Measurements from ENCODE around the gene FGFBP2. TPM values are rescaled to one million over a fixed set of nuclear protein-coding genes. Genes with fewer than 3 reads are reported as not detected.

FGFBP2 gene
- total and polyA plus RNA-seq, 5 donors from 2014 or later = 0.39 to 1.1 (median 0.73) TPM; not detected in 1

DNA sequence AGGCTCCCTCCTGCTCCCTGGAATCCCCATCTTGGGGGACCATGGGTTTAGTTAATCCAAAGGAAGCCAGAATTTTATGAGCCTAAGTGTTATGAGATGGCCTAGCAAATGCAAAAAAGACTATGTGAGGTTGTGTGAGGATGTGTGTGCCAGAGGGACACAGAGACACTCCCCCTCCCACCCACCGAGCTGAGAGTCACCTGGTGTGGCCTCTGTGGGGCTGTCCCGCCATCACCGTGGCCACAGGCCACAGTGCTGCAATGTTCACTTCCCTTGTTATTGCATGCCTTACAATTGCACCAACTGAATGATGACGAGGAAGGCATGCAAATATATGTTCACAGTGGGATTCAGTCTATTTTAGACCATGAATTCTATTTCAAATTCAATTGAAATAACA lies 601 bp upstream of the FGFBP2 start:
- Mint-ChIP-seq H3K9me3 (peaks cover 0 to 5% (median 0%) of the 10 kb centered on the region in 7 donors), H3K4me1 (peaks cover 0 to 6% (median 0%) of the 10 kb centered on the region in 4 donors), H3K36me3 (peaks cover 7% of the 10 kb centered on the region), H3K4me3 (no peak overlapping the region), H3K27me3 (peaks cover 8% of the 10 kb centered on the region), H3K27ac (no peak overlapping the region)
- Histone ChIP-seq H3K4me1 (ENCODE audit: control insufficient read depth, insufficient read depth, low read length, poor library complexity, severe bottlenecking) (no peaks in the 10 kb centered on the region), H3K27me3 (ENCODE audit: control insufficient read depth, insufficient read depth, low read length) (no peaks in the 10 kb centered on the region), H3K27ac (ENCODE audit: insufficient read depth, low read length, poor library complexity, severe bottlenecking) (no peak overlapping the region), H3K4me3 (ENCODE audit: low read depth, low read length) (no peak overlapping the region), H3K9me3 (ENCODE audit: control insufficient read depth in 2 of 2, low read length in 2 of 2) (no peaks in the 10 kb centered on the region), H3K36me3 (ENCODE audit: control insufficient read depth, insufficient read depth, low read length) (no peaks in the 10 kb centered on the region)
- ATAC-seq (ENCODE audit: low read depth in 2 of 2) = peak; percentile 49 to 50
- DNase-seq = peak in 1 of 3 donors; percentile 4

DNA sequence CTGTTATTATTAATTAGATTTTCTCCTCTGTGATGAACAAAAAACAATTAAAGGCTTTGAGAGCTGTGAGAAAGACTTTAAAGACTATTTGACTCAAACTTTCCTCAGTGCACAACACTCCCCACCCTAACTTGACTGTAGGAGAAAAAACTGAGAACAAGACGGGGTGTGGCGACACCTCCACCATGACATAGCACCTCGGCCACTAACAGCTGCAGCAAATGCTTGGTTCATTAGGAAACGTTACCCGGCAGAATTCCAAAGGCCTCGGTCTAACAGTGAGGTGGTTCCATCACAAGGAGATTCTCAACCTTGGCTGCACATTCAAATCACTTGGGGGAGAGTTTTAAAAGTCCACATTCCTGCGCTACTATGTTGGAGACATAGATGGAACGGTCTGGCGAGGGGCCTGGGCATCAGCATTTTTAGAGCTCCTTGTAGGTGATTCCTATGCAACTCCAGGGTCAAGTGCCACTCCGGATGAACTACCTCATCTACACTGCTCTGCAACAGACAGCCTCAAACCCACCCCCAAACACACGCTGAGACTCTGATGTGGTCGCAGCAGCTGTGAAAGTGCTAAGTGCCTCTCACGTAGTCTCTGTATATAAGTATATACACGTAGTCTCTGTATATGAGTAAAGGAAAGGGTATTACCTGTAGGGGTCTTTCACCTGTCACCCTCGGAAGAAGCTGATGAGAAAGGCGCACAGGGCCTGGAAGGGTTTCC lies 1.0 kb downstream of the FGFBP2 start:
- Histone ChIP-seq H3K4me1 (ENCODE audit: control insufficient read depth, insufficient read depth, low read length, poor library complexity, severe bottlenecking) (no peaks in the 10 kb centered on the region), H3K4me3 (ENCODE audit: low read depth, low read length) (no peak overlapping the region), H3K36me3 (ENCODE audit: control insufficient read depth, insufficient read depth, low read length) (no peaks in the 10 kb centered on the region), H3K27ac (ENCODE audit: insufficient read depth, low read length, poor library complexity, severe bottlenecking) (no peak overlapping the region), H3K9me3 (ENCODE audit: control insufficient read depth in 2 of 2, low read length in 2 of 2) (no peaks in the 10 kb centered on the region), H3K27me3 (ENCODE audit: control insufficient read depth, insufficient read depth, low read length) (no peaks in the 10 kb centered on the region)
- ATAC-seq (ENCODE audit: low read depth in 2 of 2) (no peak), DNase-seq (no peak)
- Mint-ChIP-seq H3K36me3 (peaks cover 5% of the 10 kb centered on the region), H3K9me3 (peaks cover 0 to 5% (median 0%) of the 10 kb centered on the region in 7 donors), H3K4me1 (peaks cover 0 to 6% (median 0%) of the 10 kb centered on the region in 4 donors), H3K4me3 (no peak overlapping the region), H3K27ac (no peak overlapping the region), H3K27me3 (peaks cover 6% of the 10 kb centered on the region)

DNA sequence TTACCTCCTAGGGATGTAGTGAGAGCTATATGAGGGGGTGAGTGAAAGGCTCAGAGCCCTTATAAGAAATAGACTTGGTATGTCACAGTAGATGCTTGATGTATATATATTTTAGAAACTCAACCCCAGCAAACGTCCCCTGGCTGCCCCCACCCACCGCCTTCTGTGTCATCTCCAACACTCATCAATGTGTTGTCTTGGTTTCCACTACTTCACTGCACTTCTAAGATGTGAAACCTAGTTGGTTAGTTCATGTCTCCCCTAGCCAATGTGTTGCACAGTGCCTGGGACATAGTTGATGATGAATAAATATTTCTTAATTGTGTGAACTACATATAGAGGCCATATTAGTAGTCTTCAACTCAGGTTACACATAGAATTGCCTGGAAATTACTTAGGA lies 4.4 kb downstream of the FGFBP2 start:
- H3K36me3 ChIP-seq (ENCODE audit: control insufficient read depth, insufficient read depth, low read length) = no peaks in the 10 kb centered on the region
- ATAC-seq (ENCODE audit: low read depth in 2 of 2) (no peak), DNase-seq (no peak)
- no peaks in the 10 kb centered on the region for H3K9me3 ChIP-seq (ENCODE audit: control insufficient read depth in 2 of 2, low read length in 2 of 2)
- H3K27ac ChIP-seq (ENCODE audit: insufficient read depth, low read length, poor library complexity, severe bottlenecking) = no peak overlapping the region
- peaks cover 0 to 5% (median 0%) of the 10 kb centered on the region in 4 donors for H3K4me1 Mint-ChIP-seq
- H3K9me3 Mint-ChIP-seq = peaks cover 0 to 2% (median 0%) of the 10 kb centered on the region in 7 donors
- H3K27ac Mint-ChIP-seq = no peak overlapping the region
- H3K27me3 ChIP-seq (ENCODE audit: control insufficient read depth, insufficient read depth, low read length) = no peaks in the 10 kb centered on the region
- H3K4me3 ChIP-seq (ENCODE audit: low read depth, low read length) = no peak overlapping the region
- peaks cover 8% of the 10 kb centered on the region for H3K27me3 Mint-ChIP-seq
- no peaks in the 10 kb centered on the region for H3K36me3 Mint-ChIP-seq
- H3K4me1 ChIP-seq (ENCODE audit: control insufficient read depth, insufficient read depth, low read length, poor library complexity, severe bottlenecking) = no peaks in the 10 kb centered on the region
- H3K4me3 Mint-ChIP-seq = no peak overlapping the region

DNA sequence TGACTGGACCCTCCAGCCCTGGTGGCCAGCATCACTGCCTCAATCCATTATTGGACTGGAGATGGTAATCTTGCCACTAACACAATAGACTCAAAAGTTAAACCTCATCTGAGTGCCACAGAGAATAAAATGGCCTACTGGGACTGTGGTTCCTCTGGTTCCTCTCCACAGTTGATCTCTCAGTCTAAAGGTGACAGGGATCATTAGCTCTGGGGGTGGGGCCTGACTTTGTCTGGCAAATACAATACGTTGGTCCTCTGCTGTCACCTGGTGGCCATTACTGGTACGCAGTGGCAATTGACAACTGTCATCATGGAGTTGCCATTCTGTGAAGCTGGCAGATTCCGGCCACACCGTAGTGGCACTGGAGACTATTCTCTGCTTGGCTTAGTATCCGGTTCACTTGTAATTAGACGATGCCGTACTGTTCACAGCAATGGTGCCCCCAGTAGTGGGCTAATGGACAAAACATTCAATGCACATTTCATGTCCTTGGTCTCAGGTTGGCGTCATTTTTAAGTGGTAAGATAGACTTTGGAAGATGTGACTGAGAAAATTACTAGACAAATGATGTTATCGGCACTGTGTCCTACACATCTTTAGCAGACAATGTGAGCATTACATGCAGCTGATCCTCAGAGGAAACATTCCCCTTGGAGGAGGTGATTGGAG lies 6.7 kb downstream of the FGFBP2 start:
- no peaks in the 10 kb centered on the region for H3K36me3 Mint-ChIP-seq
- H3K4me1 Mint-ChIP-seq = no peaks in the 10 kb centered on the region
- H3K27me3 Mint-ChIP-seq = peaks cover 13% of the 10 kb centered on the region
- Histone ChIP-seq H3K4me1 (ENCODE audit: control insufficient read depth, insufficient read depth, low read length, poor library complexity, severe bottlenecking) (no peaks in the 10 kb centered on the region), H3K27ac (ENCODE audit: insufficient read depth, low read length, poor library complexity, severe bottlenecking) (no peak overlapping the region), H3K36me3 (ENCODE audit: control insufficient read depth, insufficient read depth, low read length) (no peaks in the 10 kb centered on the region), H3K9me3 (ENCODE audit: control insufficient read depth in 2 of 2, low read length in 2 of 2) (no peaks in the 10 kb centered on the region), H3K27me3 (ENCODE audit: control insufficient read depth, insufficient read depth, low read length) (no peaks in the 10 kb centered on the region), H3K4me3 (ENCODE audit: low read depth, low read length) (no peak overlapping the region)
- H3K27ac Mint-ChIP-seq = no peak overlapping the region
- DNase-seq (peak; percentile 39 to 74 (median 50)), ATAC-seq (ENCODE audit: low read depth in 2 of 2) (peak; percentile 68 to 71)
- H3K9me3 Mint-ChIP-seq = peaks cover 0 to 2% (median 0%) of the 10 kb centered on the region in 7 donors
- H3K4me3 Mint-ChIP-seq = no peak overlapping the region

DNA sequence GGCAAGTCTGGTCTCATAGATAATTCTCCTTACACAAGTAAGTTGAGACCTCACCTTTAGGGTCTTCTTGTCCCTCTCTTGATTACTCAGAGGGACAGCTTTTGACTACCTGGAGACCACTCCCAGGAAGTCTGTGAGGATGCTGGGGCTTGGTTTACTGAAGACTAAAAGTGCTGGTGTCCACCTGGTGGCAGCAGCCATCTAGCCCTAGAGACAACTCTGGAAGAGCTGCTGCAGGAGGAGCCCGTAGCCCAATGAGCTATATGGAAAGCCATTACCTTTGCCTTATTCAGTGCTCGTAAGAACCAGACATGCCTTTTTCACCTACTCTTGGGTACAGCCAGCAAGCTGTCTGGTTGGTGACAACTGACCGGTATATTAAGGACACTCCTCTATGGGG lies 7.3 kb downstream of the FGFBP2 start:
- H3K4me1 Mint-ChIP-seq = no peaks in the 10 kb centered on the region
- H3K27ac Mint-ChIP-seq = no peak overlapping the region
- H3K4me3 Mint-ChIP-seq = no peak overlapping the region

DNA sequence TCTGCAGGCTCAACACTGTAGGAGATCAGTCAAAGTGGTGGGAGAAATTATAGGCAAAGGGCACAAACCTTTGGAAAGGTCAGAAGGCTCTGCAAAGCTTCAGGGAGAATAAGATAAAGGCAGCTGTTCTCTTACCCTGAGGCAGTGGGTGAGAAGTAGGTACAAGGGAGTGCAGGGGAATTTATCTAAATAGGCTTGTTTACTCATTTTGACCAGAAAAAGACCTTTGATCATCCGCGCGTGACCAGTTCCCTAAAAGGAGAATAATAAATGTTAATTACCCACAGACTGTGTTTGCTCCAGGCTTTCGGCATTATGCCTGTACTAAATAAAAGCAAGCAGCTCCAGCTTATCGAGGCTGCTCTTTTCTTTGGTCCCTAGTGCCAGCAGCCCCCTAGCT lies 9.3 kb downstream of the FGFBP2 start:
- Mint-ChIP-seq H3K36me3 (no peaks in the 10 kb centered on the region), H3K27me3 (peaks cover 9% of the 10 kb centered on the region), H3K4me3 (no peak overlapping the region), H3K4me1 (no peaks in the 10 kb centered on the region), H3K27ac (no peak overlapping the region), H3K9me3 (no peaks in the 10 kb centered on the region)
- no peak overlapping the region for H3K27ac ChIP-seq (ENCODE audit: insufficient read depth, low read length, poor library complexity, severe bottlenecking)
- no peak for DNase-seq
- no peaks in the 10 kb centered on the region for H3K9me3 ChIP-seq (ENCODE audit: control insufficient read depth in 2 of 2, low read length in 2 of 2)
- ATAC-seq (ENCODE audit: low read depth in 2 of 2) = no peak
- H3K4me3 ChIP-seq (ENCODE audit: low read depth, low read length) = no peak overlapping the region
- H3K27me3 ChIP-seq (ENCODE audit: control insufficient read depth, insufficient read depth, low read length) = no peaks in the 10 kb centered on the region
- H3K4me1 ChIP-seq (ENCODE audit: control insufficient read depth, insufficient read depth, low read length, poor library complexity, severe bottlenecking) = no peaks in the 10 kb centered on the region
- no peaks in the 10 kb centered on the region for H3K36me3 ChIP-seq (ENCODE audit: control insufficient read depth, insufficient read depth, low read length)

More for the DNA sequence above, 7.3 kb downstream of the FGFBP2 start:
- Mint-ChIP-seq H3K9me3 (peaks cover 0 to 2% (median 0%) of the 10 kb centered on the region in 7 donors), H3K36me3 (no peaks in the 10 kb centered on the region), H3K27me3 (peaks cover 13% of the 10 kb centered on the region)
- H3K4me1 ChIP-seq (ENCODE audit: control insufficient read depth, insufficient read depth, low read length, poor library complexity, severe bottlenecking) = no peaks in the 10 kb centered on the region
- no peaks in the 10 kb centered on the region for H3K27me3 ChIP-seq (ENCODE audit: control insufficient read depth, insufficient read depth, low read length)
- ATAC-seq (ENCODE audit: low read depth in 2 of 2) (no peak), DNase-seq (no peak)
- H3K4me3 ChIP-seq (ENCODE audit: low read depth, low read length) = no peak overlapping the region
- no peaks in the 10 kb centered on the region for H3K9me3 ChIP-seq (ENCODE audit: control insufficient read depth in 2 of 2, low read length in 2 of 2)
- no peak overlapping the region for H3K27ac ChIP-seq (ENCODE audit: insufficient read depth, low read length, poor library complexity, severe bottlenecking)
- H3K36me3 ChIP-seq (ENCODE audit: control insufficient read depth, insufficient read depth, low read length) = no peaks in the 10 kb centered on the region

DNA sequence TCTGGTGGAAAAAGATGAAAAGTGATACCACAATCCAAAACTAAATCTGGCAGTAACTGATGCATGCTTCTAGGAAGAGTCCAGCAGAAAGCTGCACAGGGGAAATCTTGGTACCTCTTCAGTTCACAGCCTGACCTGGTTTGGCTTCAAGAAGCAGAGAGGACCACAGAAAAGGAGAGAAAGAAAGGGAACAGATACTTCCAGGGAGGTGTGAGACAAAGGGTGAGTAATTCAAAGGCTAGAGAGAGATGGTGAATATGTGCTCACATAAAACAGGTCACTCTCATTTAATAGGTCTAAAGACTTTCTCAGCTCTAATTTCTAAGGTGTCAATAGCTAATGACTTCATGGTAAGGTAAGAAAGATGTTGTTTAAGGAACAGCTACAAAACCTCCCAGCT lies 11.2 kb downstream of the FGFBP2 start:
- Histone ChIP-seq H3K4me3 (ENCODE audit: low read depth, low read length) (no peak overlapping the region), H3K4me1 (ENCODE audit: control insufficient read depth, insufficient read depth, low read length, poor library complexity, severe bottlenecking) (no peaks in the 10 kb centered on the region), H3K36me3 (ENCODE audit: control insufficient read depth, insufficient read depth, low read length) (no peaks in the 10 kb centered on the region), H3K27ac (ENCODE audit: insufficient read depth, low read length, poor library complexity, severe bottlenecking) (no peak overlapping the region), H3K27me3 (ENCODE audit: control insufficient read depth, insufficient read depth, low read length) (no peaks in the 10 kb centered on the region), H3K9me3 (ENCODE audit: control insufficient read depth in 2 of 2, low read length in 2 of 2) (no peaks in the 10 kb centered on the region)
- DNase-seq (no peak), ATAC-seq (ENCODE audit: low read depth in 2 of 2) (no peak)
- Mint-ChIP-seq H3K27me3 (peaks cover 9% of the 10 kb centered on the region), H3K4me3 (no peak overlapping the region), H3K9me3 (no peaks in the 10 kb centered on the region), H3K27ac (no peak overlapping the region), H3K4me1 (no peaks in the 10 kb centered on the region), H3K36me3 (no peaks in the 10 kb centered on the region)

Measured in CD4-positive, CD25-positive, alpha-beta regulatory T cell (primary cell).